Fibroblast of skin of right biceps (primary cell): Measurements from ENCODE around the gene RAB14.

Source experiments
- DNase-seq: peaks from one replicate; pipeline ENCODE4 v3.0.0-alpha.2; 2013

RAB14 gene

GRCh38 chr9:121218357-121219027 lies 16.8 kb upstream of the RAB14 start:
- no peak for DNase-seq

GRCh38 chr9:121217609-121218292 lies 16.1 kb upstream of the RAB14 start:
- peak; percentile 70 for DNase-seq

GRCh38 chr9:121216271-121216805 lies 14.7 kb upstream of the RAB14 start:
- no peak for DNase-seq

- DNase-seq: no peak
These were observed 12.3 kb upstream of the RAB14 start for GRCh38 chr9:121214005-121214404.

- peak; percentile 86 for DNase-seq
These were observed 11.6 kb upstream of the RAB14 start for GRCh38 chr9:121213136-121213806.

DNA sequence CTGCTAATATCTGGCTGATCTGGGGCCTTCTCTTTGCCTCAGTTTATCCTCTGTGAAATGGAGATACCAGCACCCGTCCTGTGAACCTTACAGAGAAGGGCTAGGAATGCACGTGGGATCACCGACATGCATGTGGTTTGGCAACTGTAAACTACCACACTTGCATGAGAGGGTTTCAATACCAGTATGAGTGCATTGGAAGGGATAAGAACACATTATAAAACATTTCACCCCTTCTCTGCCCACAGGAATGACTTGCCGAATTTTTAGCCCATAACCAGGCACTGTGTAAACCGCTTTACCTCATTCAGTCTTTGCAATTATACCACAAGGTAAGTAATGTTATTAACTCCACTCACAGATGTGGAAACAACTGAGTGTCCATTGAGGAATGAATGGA lies 8.9 kb upstream of the RAB14 start:
- DNase-seq: no peak

GRCh38 chr9:121207371-121207940 lies 5.8 kb upstream of the RAB14 start:
- no peak for DNase-seq

DNA sequence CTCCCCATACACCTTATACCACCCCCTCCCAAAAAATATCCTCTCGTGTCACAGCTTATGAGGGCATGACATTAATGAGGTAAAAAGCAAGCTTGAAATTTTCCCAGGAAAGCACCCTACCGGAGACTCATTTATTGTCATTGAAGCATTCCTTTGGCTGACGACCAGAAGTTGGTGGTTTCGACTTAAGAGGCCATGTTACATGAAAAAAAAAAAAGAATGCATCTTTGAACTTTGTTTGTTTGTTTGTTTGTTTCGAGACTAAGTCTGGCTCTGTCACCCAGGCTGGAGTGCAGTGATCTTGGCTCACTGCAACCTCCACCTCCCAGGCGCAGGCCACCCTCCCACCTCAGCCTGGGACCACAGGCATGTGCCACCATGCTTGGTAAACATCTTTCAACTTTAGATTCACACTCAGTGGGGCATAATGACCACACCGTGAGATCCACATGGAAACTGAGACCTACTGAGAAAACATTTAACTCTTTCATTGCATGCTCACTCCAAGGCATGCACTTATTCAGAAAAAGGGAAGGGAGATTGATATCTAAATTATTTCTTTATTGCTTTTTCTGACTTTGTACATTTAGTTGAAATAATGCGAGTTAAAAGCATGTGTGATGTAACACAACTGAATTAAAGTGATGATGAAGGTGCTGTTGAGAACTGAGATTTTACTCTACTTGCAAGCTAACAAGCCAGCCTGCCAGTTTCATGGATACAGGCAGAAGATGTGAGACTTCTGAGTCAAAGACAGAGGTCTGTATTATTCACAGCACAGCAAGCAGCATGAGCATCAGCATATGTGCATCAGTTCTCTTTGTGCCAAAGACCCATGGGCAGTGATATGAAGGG lies 5.1 kb upstream of the RAB14 start:
- peak; percentile 48 for DNase-seq

DNA sequence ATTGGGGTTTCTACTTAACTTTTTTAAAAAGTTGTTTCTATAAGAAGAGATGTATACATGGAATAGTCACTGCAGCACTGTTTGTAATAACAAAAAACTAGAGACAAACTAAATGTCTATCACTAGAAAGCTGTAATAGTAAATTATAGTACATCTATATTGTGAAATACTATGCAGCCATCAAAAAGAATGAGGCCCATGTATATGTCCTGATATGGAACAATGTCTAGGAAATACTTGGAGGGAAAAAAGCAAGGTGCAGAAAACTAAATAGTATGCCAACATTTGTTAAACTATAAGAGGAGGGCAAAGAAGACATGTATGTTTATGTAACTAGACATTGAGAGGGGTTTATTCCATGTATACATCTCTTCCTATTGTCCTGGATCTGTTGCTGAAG lies 2.9 kb upstream of the RAB14 start:
- DNase-seq: no peak

- DNase-seq: no peak
These were observed 2.5 kb upstream of the RAB14 start for GRCh38 chr9:121204121-121204520.

GRCh38 chr9:121201045-121201737 lies 478 bp downstream of the RAB14 start:
- no peak for DNase-seq

- no peak for DNase-seq
These were observed 1.3 kb downstream of the RAB14 start for GRCh38 chr9:121200356-121200755.

DNA sequence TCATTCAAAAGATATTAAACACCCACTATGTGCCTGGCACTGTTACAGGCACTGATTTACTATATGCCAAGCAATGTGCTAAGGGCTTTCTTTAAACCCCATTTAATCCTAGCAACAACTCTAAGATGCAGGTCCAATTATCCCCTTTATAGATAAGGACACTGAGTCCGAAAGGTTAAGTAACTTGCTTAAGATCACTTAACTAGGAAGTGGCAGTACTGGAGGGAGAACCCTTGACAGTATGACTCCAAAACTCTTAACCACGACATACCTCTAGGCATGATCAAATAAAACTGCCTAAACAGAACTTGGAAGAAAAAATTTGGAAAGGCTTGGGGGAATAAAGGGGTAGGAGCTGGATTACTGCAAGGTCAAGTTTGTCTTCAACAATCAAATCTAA lies 1.7 kb downstream of the RAB14 start:
- DNase-seq: no peak

DNA sequence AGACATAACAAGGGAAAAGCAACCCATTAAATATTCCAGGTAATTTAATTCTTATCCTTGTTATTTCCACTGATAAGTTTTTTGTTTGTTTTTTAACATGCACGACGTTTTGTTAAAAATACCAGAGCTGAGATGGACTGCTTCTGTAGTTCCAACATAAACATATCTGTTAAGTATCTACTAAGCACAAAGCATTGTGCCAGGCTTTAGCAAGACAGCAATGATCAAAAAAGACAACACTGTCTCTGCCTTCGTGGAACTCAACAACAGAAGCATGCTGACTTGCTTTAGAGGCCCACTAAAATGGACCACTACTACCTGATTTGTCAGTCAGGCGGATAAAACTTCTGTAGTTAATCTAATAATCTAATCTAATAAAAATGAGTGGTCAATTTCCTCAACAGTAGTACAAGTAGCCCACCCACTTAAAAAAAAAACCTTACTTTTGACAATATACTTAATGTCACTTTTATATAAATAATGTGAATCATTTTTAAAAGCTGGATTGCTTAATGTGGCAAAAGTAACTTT lies 3.1 kb downstream of the RAB14 start:
- no peak for DNase-seq

DNA sequence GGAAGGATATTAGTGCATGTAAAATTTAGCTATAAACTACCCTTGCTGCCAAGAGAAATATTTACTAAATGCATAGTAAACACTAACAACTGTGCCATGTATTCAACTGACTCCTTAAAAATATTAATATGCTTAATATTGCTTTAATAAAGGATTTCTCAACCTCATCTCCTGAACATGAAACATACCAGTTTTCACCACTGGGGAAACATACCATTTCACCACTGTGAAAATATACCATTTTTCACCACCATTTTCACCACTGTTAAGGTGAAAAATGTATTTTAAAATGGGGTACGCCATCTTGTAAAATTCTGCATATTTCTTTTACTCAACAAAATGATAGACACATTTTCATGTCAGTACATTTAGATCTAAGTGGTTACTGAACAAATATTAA lies 4.5 kb downstream of the RAB14 start:
- DNase-seq: no peak

GRCh38 chr9:121196389-121196788 lies 5.3 kb downstream of the RAB14 start:
- no peak for DNase-seq

DNA sequence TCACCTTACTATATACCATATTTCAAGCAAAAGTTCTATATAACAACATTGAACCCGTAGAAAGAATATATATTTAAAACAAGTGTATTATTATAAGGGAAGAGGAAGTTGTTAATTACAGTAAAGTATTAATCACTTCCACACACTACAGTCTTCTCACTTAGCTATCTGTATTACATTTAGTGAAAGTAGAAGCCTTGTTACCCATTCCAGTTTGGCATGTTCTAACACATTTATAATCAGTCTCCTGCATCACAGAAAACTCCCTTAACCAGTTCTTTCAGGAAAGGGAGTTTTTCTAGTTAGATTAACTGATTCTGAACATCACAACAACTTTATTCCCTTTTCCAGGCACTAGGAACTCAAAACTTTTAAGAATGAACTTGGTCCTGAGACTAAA lies 6.9 kb downstream of the RAB14 start:
- DNase-seq: no peak

GRCh38 chr9:121192959-121193640 lies 8.6 kb downstream of the RAB14 start:
- DNase-seq: no peak

DNA sequence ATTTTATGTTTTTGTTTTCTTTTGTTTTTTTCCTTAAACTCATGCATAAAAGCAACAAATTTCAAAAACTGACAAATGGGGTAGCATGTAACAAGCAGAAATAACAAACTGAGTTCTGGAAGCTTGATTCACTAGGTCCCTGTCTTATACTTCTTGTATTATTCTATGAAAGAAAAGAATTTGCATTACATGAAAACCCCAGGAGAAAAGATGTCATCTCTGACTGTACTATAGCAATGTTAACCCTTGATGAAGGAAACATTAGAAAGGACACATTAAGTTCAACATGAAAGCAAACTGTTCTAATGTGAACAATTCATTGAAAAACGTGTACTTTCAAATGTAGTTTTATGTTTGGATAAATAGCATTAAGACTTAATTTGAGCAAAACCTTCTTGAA lies 9.2 kb downstream of the RAB14 start:
- no peak for DNase-seq

- DNase-seq: no peak
These were observed 10.4 kb downstream of the RAB14 start for GRCh38 chr9:121191235-121191634.

- no peak for DNase-seq
These were observed 12.0 kb downstream of the RAB14 start for GRCh38 chr9:121189660-121190059.
